ENCODE results near the gene TGM2.
A peak's percentile ranks its signal among the peaks of the same experiment; 100 is the strongest.

Gene TGM2

DNA sequence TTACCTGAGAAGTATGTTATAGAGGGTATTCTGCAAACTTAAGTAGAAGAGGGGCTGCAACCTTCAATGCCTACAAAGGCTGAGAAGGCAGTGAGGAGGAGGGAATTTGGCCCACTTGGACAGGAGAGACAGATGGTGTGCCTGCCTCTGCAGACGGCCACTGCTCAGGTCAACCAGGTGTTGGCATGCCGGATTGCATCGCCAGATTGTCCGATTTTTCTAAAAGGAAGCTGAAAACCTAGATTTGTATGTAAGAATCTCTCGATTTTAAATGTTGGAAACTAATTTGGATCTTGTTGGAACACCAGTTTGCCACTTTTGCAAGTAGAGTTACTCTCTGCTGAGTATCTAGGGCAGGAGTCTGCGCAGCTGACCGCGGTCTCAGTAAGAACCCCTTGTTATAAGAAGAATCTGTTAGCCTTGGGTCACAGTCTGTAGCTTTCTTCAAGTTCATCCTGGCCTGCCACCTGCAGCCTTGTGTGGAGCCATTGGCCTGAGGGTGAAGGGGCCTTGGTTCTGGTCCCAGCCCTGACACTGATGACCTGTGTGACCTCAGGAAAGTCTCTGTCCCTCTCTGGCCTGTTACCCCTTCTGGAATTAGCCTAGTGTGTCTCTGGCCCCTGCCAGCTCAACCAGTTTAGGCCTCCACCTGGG, 54.4 kb downstream of the TGM2 start:
- Histone ChIP-seq H2AFZ (ENCODE audit: insufficient read depth, low read length, poor library complexity) (peak overlapping the region; percentile 64), H2AK5ac (ENCODE audit: low read length) (peak overlapping the region; percentile 99), H3K4ac (ENCODE audit: low read depth, low read length) (peak overlapping the region; percentile 95), H3K27me3 (ENCODE audit: insufficient read depth, low read length) (no peaks in the 10 kb centered on the region), H2BK5ac (ENCODE audit: low read depth, low read length, poor library complexity) (peak overlapping the region; percentile 98), H4K12ac (ENCODE audit: low read depth, low read length) (peak overlapping the region; percentile 35), H3K14ac (ENCODE audit: low read length) (peak overlapping the region; percentile 96), H2BK12ac (ENCODE audit: low read length) (peak overlapping the region; percentile 99), H3K9me3 (ENCODE audit: insufficient read depth, low read depth, low read length) (no peaks in the 10 kb centered on the region), H3K4me1 (ENCODE audit: control insufficient read depth in 1 of 2, insufficient read depth in 2 of 2, low read length in 2 of 2) (peaks cover 28 to 38% of the 10 kb centered on the region in 2 experiments), H3K9ac (ENCODE audit: low read length) (no peak overlapping the region), H3K4me2 (ENCODE audit: low read length) (peak overlapping the region; percentile 20), H3K79me1 (ENCODE audit: low read length) (peaks cover 56% of the 10 kb centered on the region), H3K36me3 (ENCODE audit: control insufficient read depth in 1 of 2, insufficient read depth in 2 of 2, low read length in 2 of 2) (no peaks in the 10 kb centered on the region), H3K4me3 (ENCODE audit: low read depth, low read length) (no peak overlapping the region), H4K8ac (ENCODE audit: low read depth, low read length) (peak overlapping the region; percentile 85), H2BK120ac (ENCODE audit: insufficient read depth, low read length, poor library complexity) (peak overlapping the region; percentile 98), H3K27ac (ENCODE audit: low read depth, low read length) (peak overlapping the region; percentile 98), H4K91ac (ENCODE audit: low read depth, low read length) (peak overlapping the region; percentile 98), H3K79me2 (ENCODE audit: control insufficient read depth, insufficient read depth, low read length, poor library complexity) (peaks cover 6% of the 10 kb centered on the region), H3K23ac (ENCODE audit: low read length) (no peak overlapping the region), H3K18ac (ENCODE audit: low read length) (peak overlapping the region; percentile 93)
- WGBS (ENCODE audit: extremely low coverage, insufficient coverage, insufficient read length), result no CpG with 5 or more reads among the region's 8 CpGs
- peak in 1 of 2 donors; percentile 8 for DNase-seq

- H3K79me1 ChIP-seq (ENCODE audit: low read length), result peaks cover 58% of the 10 kb centered on the region
- peaks cover 28 to 38% of the 10 kb centered on the region in 2 experiments for H3K4me1 ChIP-seq (ENCODE audit: control insufficient read depth in 1 of 2, insufficient read depth in 2 of 2, low read length in 2 of 2)
- H3K9me3 ChIP-seq (ENCODE audit: insufficient read depth, low read depth, low read length), result no peaks in the 10 kb centered on the region
- H3K27me3 ChIP-seq (ENCODE audit: insufficient read depth, low read length), result no peaks in the 10 kb centered on the region
- WGBS (ENCODE audit: extremely low coverage, insufficient coverage, insufficient read length), result no CpG with 5 or more reads among the region's 8 CpGs
- H2AFZ ChIP-seq (ENCODE audit: insufficient read depth, low read length, poor library complexity), result peak overlapping the region; percentile 33
- peak; percentile 62 to 84 for DNase-seq
- H2AK5ac ChIP-seq (ENCODE audit: low read length), result peak overlapping the region; percentile 98
- peak overlapping the region; percentile 85 for H4K8ac ChIP-seq (ENCODE audit: low read depth, low read length)
- no peaks in the 10 kb centered on the region for H3K36me3 ChIP-seq (ENCODE audit: control insufficient read depth in 1 of 2, insufficient read depth in 2 of 2, low read length in 2 of 2)
- H4K91ac ChIP-seq (ENCODE audit: low read depth, low read length), result peak overlapping the region; percentile 98
- peak overlapping the region; percentile 34 for H4K12ac ChIP-seq (ENCODE audit: low read depth, low read length)
- H3K27ac ChIP-seq (ENCODE audit: low read depth, low read length), result peak overlapping the region; percentile 98
- peak overlapping the region; percentile 98 for H2BK120ac ChIP-seq (ENCODE audit: insufficient read depth, low read length, poor library complexity)
- peak overlapping the region; percentile 98 for H2BK5ac ChIP-seq (ENCODE audit: low read depth, low read length, poor library complexity)
- peak overlapping the region; percentile 95 for H3K4ac ChIP-seq (ENCODE audit: low read depth, low read length)
- H2BK12ac ChIP-seq (ENCODE audit: low read length), result peak overlapping the region; percentile 99
- no peak overlapping the region for H3K4me3 ChIP-seq (ENCODE audit: low read depth, low read length)
- peak overlapping the region; percentile 20 for H3K4me2 ChIP-seq (ENCODE audit: low read length)
- no peak overlapping the region for H3K9ac ChIP-seq (ENCODE audit: low read length)
- H3K18ac ChIP-seq (ENCODE audit: low read length), result peak overlapping the region; percentile 93
- H3K79me2 ChIP-seq (ENCODE audit: control insufficient read depth, insufficient read depth, low read length, poor library complexity), result peaks cover 6% of the 10 kb centered on the region
- no peak overlapping the region for H3K23ac ChIP-seq (ENCODE audit: low read length)
- peak overlapping the region; percentile 96 for H3K14ac ChIP-seq (ENCODE audit: low read length)
Observed at GRCh38 chr20:38109591-38110524, 55.2 kb downstream of the TGM2 start.

DNA sequence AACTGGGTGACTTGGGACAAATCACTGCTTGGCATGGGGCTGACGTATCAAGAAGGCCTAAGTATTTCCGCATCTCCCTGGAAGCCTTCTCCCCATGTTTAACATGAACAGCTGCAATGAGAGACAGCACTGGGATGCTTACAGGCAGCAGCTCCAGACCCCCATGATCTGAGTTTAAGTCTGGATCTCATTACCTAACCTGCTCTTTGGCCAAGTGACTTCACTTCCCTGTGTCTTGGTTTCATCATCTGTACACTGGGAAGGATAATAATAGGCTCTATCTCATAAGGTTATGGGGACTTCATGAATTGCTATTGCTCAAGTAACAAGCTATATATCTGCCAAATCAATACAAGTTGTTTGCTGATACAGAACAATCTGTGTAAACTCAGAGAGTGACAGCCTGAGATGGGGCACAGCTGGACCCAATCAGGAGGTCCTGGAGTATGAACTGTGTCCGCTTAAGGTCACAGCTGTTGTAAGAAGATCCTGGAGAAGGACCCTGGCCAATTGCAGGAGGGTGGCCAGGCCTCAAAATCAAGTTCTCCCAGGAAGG, 56.0 kb downstream of the TGM2 start:
- H3K27ac ChIP-seq (ENCODE audit: low read depth, low read length), result peak overlapping the region; percentile 93
- H3K4me1 ChIP-seq (ENCODE audit: control insufficient read depth in 1 of 2, insufficient read depth in 2 of 2, low read length in 2 of 2), result peaks cover 28 to 33% of the 10 kb centered on the region in 2 experiments
- peak overlapping the region; percentile 33 for H2AFZ ChIP-seq (ENCODE audit: insufficient read depth, low read length, poor library complexity)
- H4K12ac ChIP-seq (ENCODE audit: low read depth, low read length), result peak overlapping the region; percentile 34
- no peaks in the 10 kb centered on the region for H3K27me3 ChIP-seq (ENCODE audit: insufficient read depth, low read length)
- H3K4me3 ChIP-seq (ENCODE audit: low read depth, low read length), result no peak overlapping the region
- H2BK5ac ChIP-seq (ENCODE audit: low read depth, low read length, poor library complexity), result peak overlapping the region; percentile 84
- DNase-seq, result no peak
- peak overlapping the region; percentile 63 for H3K14ac ChIP-seq (ENCODE audit: low read length)
- peak overlapping the region; percentile 12 for H3K4ac ChIP-seq (ENCODE audit: low read depth, low read length)
- peak overlapping the region; percentile 91 for H2BK120ac ChIP-seq (ENCODE audit: insufficient read depth, low read length, poor library complexity)
- H3K36me3 ChIP-seq (ENCODE audit: control insufficient read depth in 1 of 2, insufficient read depth in 2 of 2, low read length in 2 of 2), result no peaks in the 10 kb centered on the region
- H4K91ac ChIP-seq (ENCODE audit: low read depth, low read length), result peak overlapping the region; percentile 90
- H3K79me2 ChIP-seq (ENCODE audit: control insufficient read depth, insufficient read depth, low read length, poor library complexity), result peaks cover 6% of the 10 kb centered on the region
- no CpG with 5 or more reads among the region's 3 CpGs for WGBS (ENCODE audit: extremely low coverage, insufficient coverage, insufficient read length)
- no peak overlapping the region for H3K9ac ChIP-seq (ENCODE audit: low read length)
- no peak overlapping the region for H3K4me2 ChIP-seq (ENCODE audit: low read length)
- peak overlapping the region; percentile 61 for H2AK5ac ChIP-seq (ENCODE audit: low read length)
- H2BK12ac ChIP-seq (ENCODE audit: low read length), result peak overlapping the region; percentile 62
- no peak overlapping the region for H3K23ac ChIP-seq (ENCODE audit: low read length)
- H4K8ac ChIP-seq (ENCODE audit: low read depth, low read length), result peak overlapping the region; percentile 18
- H3K18ac ChIP-seq (ENCODE audit: low read length), result peak overlapping the region; percentile 27
- H3K79me1 ChIP-seq (ENCODE audit: low read length), result peaks cover 56% of the 10 kb centered on the region
- no peaks in the 10 kb centered on the region for H3K9me3 ChIP-seq (ENCODE audit: insufficient read depth, low read depth, low read length)

GRCh38 chr20:38108438-38108985, 56.6 kb downstream of the TGM2 start:
- H3K27ac ChIP-seq (ENCODE audit: low read depth, low read length), result peak overlapping the region; percentile 93
- WGBS (ENCODE audit: extremely low coverage, insufficient coverage, insufficient read length), result no CpG with 5 or more reads among the region's 4 CpGs

More at GRCh38 chr20:38108438-38108985, 56.6 kb downstream of the TGM2 start:
- H4K91ac ChIP-seq (ENCODE audit: low read depth, low read length), result peak overlapping the region; percentile 78
- no peaks in the 10 kb centered on the region for H3K36me3 ChIP-seq (ENCODE audit: control insufficient read depth in 1 of 2, insufficient read depth in 2 of 2, low read length in 2 of 2)
- peak in 1 of 2 donors; percentile 33 for DNase-seq
- no peak overlapping the region for H3K9ac ChIP-seq (ENCODE audit: low read length)
- peak overlapping the region; percentile 62 for H3K14ac ChIP-seq (ENCODE audit: low read length)
- H3K4ac ChIP-seq (ENCODE audit: low read depth, low read length), result peak overlapping the region; percentile 25
- peak overlapping the region; percentile 34 for H3K18ac ChIP-seq (ENCODE audit: low read length)
- H2BK5ac ChIP-seq (ENCODE audit: low read depth, low read length, poor library complexity), result peak overlapping the region; percentile 55
- no peak overlapping the region for H4K12ac ChIP-seq (ENCODE audit: low read depth, low read length)
- peaks cover 6% of the 10 kb centered on the region for H3K79me2 ChIP-seq (ENCODE audit: control insufficient read depth, insufficient read depth, low read length, poor library complexity)
- H3K79me1 ChIP-seq (ENCODE audit: low read length), result peaks cover 52% of the 10 kb centered on the region
- H2AK5ac ChIP-seq (ENCODE audit: low read length), result peak overlapping the region; percentile 51
- peak overlapping the region; percentile 30 for H2BK12ac ChIP-seq (ENCODE audit: low read length)
- H2BK120ac ChIP-seq (ENCODE audit: insufficient read depth, low read length, poor library complexity), result peak overlapping the region; percentile 91
- H3K9me3 ChIP-seq (ENCODE audit: insufficient read depth, low read depth, low read length), result no peaks in the 10 kb centered on the region
- no peak overlapping the region for H3K4me2 ChIP-seq (ENCODE audit: low read length)
- H3K4me3 ChIP-seq (ENCODE audit: low read depth, low read length), result no peak overlapping the region
- no peak overlapping the region for H2AFZ ChIP-seq (ENCODE audit: insufficient read depth, low read length, poor library complexity)
- H4K8ac ChIP-seq (ENCODE audit: low read depth, low read length), result peak overlapping the region; percentile 18
- no peaks in the 10 kb centered on the region for H3K27me3 ChIP-seq (ENCODE audit: insufficient read depth, low read length)
- H3K4me1 ChIP-seq (ENCODE audit: control insufficient read depth in 1 of 2, insufficient read depth in 2 of 2, low read length in 2 of 2), result peaks cover 23 to 29% of the 10 kb centered on the region in 2 experiments
- H3K23ac ChIP-seq (ENCODE audit: low read length), result no peak overlapping the region

Measured in trophoblast cell (in vitro differentiated cells and primary cell).